H9 (cell line): ENCODE data around the gene FAM217B. TPM values are rescaled to one million over a fixed set of nuclear protein-coding genes. Genes with fewer than 3 reads are reported as not detected.

Source experiments
- DNase-seq: peaks from one replicate; pipeline ENCODE4 v3.0.0-alpha.2; 2017
- H2AFZ ChIP-seq: one replicate; pipeline ENCODE4 v1.6.1; 2013; ENCODE audit warnings: mild to moderate bottlenecking, low read length, control low read depth, moderate library complexity
- H2AK5ac ChIP-seq: 2 replicates; pipeline ENCODE4 v1.6.1; 2013; ENCODE audit warnings: low read length, control low read depth, mixed read lengths; ENCODE audit not compliant: insufficient read length
- H2BK120ac ChIP-seq: one replicate; pipeline ENCODE4 v1.6.1; 2013; ENCODE audit warnings: low read depth, mild to moderate bottlenecking, low read length, control low read depth, inconsistent platforms; ENCODE audit not compliant: poor library complexity, severe bottlenecking
- H2BK12ac ChIP-seq: 2 replicates; pipeline ENCODE4 v1.6.1; 2013; ENCODE audit warnings: low read length, control low read depth, mixed read lengths, low read depth; ENCODE audit not compliant: insufficient read length
- H2BK15ac ChIP-seq: 2 replicates; pipeline ENCODE4 v1.6.1; 2013; ENCODE audit warnings: low read depth, low read length, control low read depth
- H2BK20ac ChIP-seq: one replicate; pipeline ENCODE4 v1.6.1; 2013; ENCODE audit warnings: low read depth, mild to moderate bottlenecking, low read length, control low read depth, inconsistent platforms; ENCODE audit not compliant: poor library complexity, severe bottlenecking
- H2BK5ac ChIP-seq: 2 replicates; pipeline ENCODE4 v1.6.1; 2013; ENCODE audit warnings: low read length, control low read depth, mixed read lengths; ENCODE audit not compliant: insufficient read length
- H3K14ac ChIP-seq: 2 replicates; pipeline ENCODE4 v1.6.1; 2013; ENCODE audit warnings: low read length, control low read depth; ENCODE audit not compliant: insufficient read depth
- H3K18ac ChIP-seq: 2 replicates; pipeline ENCODE4 v1.6.1; 2013; ENCODE audit warnings: low read depth, mild to moderate bottlenecking, mixed read lengths, low read length, control low read depth; ENCODE audit not compliant: insufficient read length
- H3K23ac ChIP-seq: 2 replicates; pipeline ENCODE4 v1.6.1; 2013; ENCODE audit warnings: low read length, control low read depth, mixed read lengths, low read depth; ENCODE audit not compliant: insufficient read length
- H3K23me2 ChIP-seq: 2 replicates; pipeline ENCODE4 v1.6.1; 2013; ENCODE audit warnings: low read depth, mild to moderate bottlenecking, mixed read lengths, low read length, control low read depth; ENCODE audit not compliant: insufficient read length, poor library complexity, severe bottlenecking
- H3K27ac ChIP-seq: 2 replicates; pipeline ENCODE4 v1.5.1; 2013; ENCODE audit warnings: low read length, control low read depth, mixed read lengths, low read depth; ENCODE audit not compliant: insufficient read length
- H3K27me3 ChIP-seq: 2 replicates; pipeline ENCODE4 v1.6.1; 2013; ENCODE audit warnings: low read length, control low read depth, inconsistent platforms; ENCODE audit not compliant: insufficient read depth
- H3K4ac ChIP-seq: 2 replicates; pipeline ENCODE4 v1.6.1; 2013; ENCODE audit warnings: low read depth, mild to moderate bottlenecking, control low read depth, inconsistent platforms, low read length, moderate library complexity
- H3K4me1 ChIP-seq: 2 replicates; pipeline ENCODE4 v1.6.1; 2013; ENCODE audit warnings: low read length, control low read depth, inconsistent platforms; ENCODE audit not compliant: insufficient read depth
- H3K4me2 ChIP-seq: 2 replicates; pipeline ENCODE4 v1.6.1; 2013; ENCODE audit warnings: low read length, control low read depth, mixed read lengths; ENCODE audit not compliant: insufficient read length, insufficient read depth
- H3K56ac ChIP-seq: 2 replicates; pipeline ENCODE4 v1.6.1; 2013; ENCODE audit warnings: low read depth, mild to moderate bottlenecking, mixed read lengths, low read length, control low read depth; ENCODE audit not compliant: insufficient read length
- H3K79me1 ChIP-seq: 2 replicates; pipeline ENCODE4 v1.6.1; 2013; ENCODE audit warnings: low read depth, mild to moderate bottlenecking, moderate library complexity, low read length, control low read depth, inconsistent platforms; ENCODE audit not compliant: insufficient read depth, poor library complexity, severe bottlenecking
- H3K79me2 ChIP-seq: 2 replicates; pipeline ENCODE4 v1.6.1; 2013; ENCODE audit warnings: low read length, control low read depth, inconsistent platforms; ENCODE audit not compliant: insufficient read depth
- H3K9ac ChIP-seq: 2 replicates; pipeline ENCODE4 v1.6.1; 2013; ENCODE audit warnings: low read length, control low read depth, mixed read lengths; ENCODE audit not compliant: insufficient read length; ENCODE audit errors: extremely low read depth
- H3K9me3 ChIP-seq: one replicate; pipeline ENCODE4 v1.6.1; 2013; ENCODE audit warnings: low read depth, low read length, inconsistent platforms; ENCODE audit not compliant: control insufficient read depth
- H3T11ph ChIP-seq: one replicate; pipeline ENCODE4 v1.6.1; 2013; ENCODE audit warnings: mild to moderate bottlenecking, low read length, control low read depth, inconsistent platforms
- H4K20me1 ChIP-seq: one replicate; pipeline ENCODE4 v1.6.1; 2013; ENCODE audit not compliant: control insufficient read depth, insufficient read length, insufficient read depth
- H4K5ac ChIP-seq: 2 replicates; pipeline ENCODE4 v1.6.1; 2013; ENCODE audit warnings: low read depth, mild to moderate bottlenecking, mixed read lengths, low read length, control low read depth; ENCODE audit not compliant: insufficient read length
- H4K8ac ChIP-seq: replicated peaks from 2 replicates; pipeline ENCODE4 v1.6.1; 2013; ENCODE audit warnings: low read length, control low read depth, mixed read lengths, low read depth; ENCODE audit not compliant: insufficient read length
- H4K91ac ChIP-seq: 2 replicates; pipeline ENCODE4 v1.6.1; 2013; ENCODE audit warnings: low read depth, mild to moderate bottlenecking, moderate library complexity, mixed read lengths, low read length, control low read depth; ENCODE audit not compliant: insufficient read length
- H3K27ac Mint-ChIP-seq, 3 experiments: 2 replicates in 2 of 3; 3 replicates in 1 of 3; pipeline ENCODE4 v1.8.0; 2020 to 2021; ENCODE audit warnings: mixed read lengths in 3 of 3, mild to moderate bottlenecking in 1 of 3, moderate library complexity in 1 of 3
- H3K27me3 Mint-ChIP-seq: 2 replicates; pipeline ENCODE4 v1.8.0; 2021; ENCODE audit warnings: low read depth, mild to moderate bottlenecking, moderate library complexity, mixed read lengths
- H3K36me3 Mint-ChIP-seq, 3 experiments: 2 replicates in 2 of 3; 3 replicates in 1 of 3; pipeline ENCODE4 v1.8.0; 2020 to 2021; ENCODE audit warnings: low read depth in 3 of 3, mixed read lengths in 3 of 3; ENCODE audit not compliant: insufficient read depth in 1 of 3
- H3K4me1 Mint-ChIP-seq, 2 experiments: 2 replicates each; pipeline ENCODE4 v1.8.0; 2020; ENCODE audit warnings: mixed read lengths in 2 of 2
- H3K4me3 Mint-ChIP-seq, 2 experiments: 2 replicates in 1 of 2; 3 replicates in 1 of 2; pipeline ENCODE4 v1.8.0; 2020 to 2021; ENCODE audit warnings: mild to moderate bottlenecking in 2 of 2, mixed read lengths in 2 of 2, moderate library complexity in 1 of 2
- H3K9me3 Mint-ChIP-seq, 2 experiments: 2 replicates in 1 of 2; 3 replicates in 1 of 2; pipeline ENCODE4 v1.8.0; 2020; ENCODE audit warnings: mild to moderate bottlenecking in 2 of 2, mixed read lengths in 2 of 2, moderate library complexity in 1 of 2
- CTCF ChIP-seq: fragments of 200-600 bp; sonication (generic); conservative IDR thresholded peaks from 3 replicates; pipeline ENCODE4 v1.8.0; 2021; ENCODE audit warnings: antibody characterized with exemption, mild to moderate bottlenecking
- WGBS: extraction: QIAGEN DNeasy Blood & Tissue Kit; methylation state at CpG from one replicate; pipeline ENCODE4 v1.1.7; 2013; ENCODE audit warnings: missing lambda C conversion rate, low lambda C conversion rate, mixed read lengths; ENCODE audit not compliant: insufficient read length; ENCODE audit errors: extremely low coverage; 5-methylcytosine and 5-hydroxymethylcytosine counted together
- total RNA-seq: library from RNA; stranded (reverse); gene quantifications from 2 replicates; pipeline ENCODE4 v1.2.1, GENCODE V29; 2021

The FAM217B gene
- total RNA-seq, 1 experiment from 2014 or later = 24.5 TPM

GRCh38 chr20:59944726-59945125, 4.5 kb downstream of the FAM217B start:
- Histone ChIP-seq H3K23ac (no peak overlapping the region), H3K4me1 (no peaks in the 10 kb centered on the region), H4K8ac (no peak overlapping the region), H4K20me1 (no peaks in the 10 kb centered on the region), H3K56ac (no peak overlapping the region), H2BK120ac (no peak overlapping the region), H3K79me2 (no peaks in the 10 kb centered on the region), H3K27ac (no peak overlapping the region), H2BK12ac (no peak overlapping the region), H3K9ac (no peak overlapping the region), H2AK5ac (no peak overlapping the region), H2BK15ac (no peak overlapping the region), H3K9me3 (no peaks in the 10 kb centered on the region), H3K14ac (no peak overlapping the region), H2BK20ac (no peak overlapping the region), H3K23me2 (peaks cover 3% of the 10 kb centered on the region), H3K4me2 (no peak overlapping the region), H4K5ac (no peak overlapping the region), H2AFZ (no peak overlapping the region), H2BK5ac (no peak overlapping the region), H3K18ac (no peak overlapping the region), H3K4ac (no peak overlapping the region), H3K79me1 (no peaks in the 10 kb centered on the region), H3T11ph (no peak overlapping the region), H4K91ac (no peak overlapping the region), H3K27me3 (no peaks in the 10 kb centered on the region)
- no peak for TF ChIP-seq CTCF
- no CpG with 5 or more reads among the region's 7 CpGs for WGBS
- peaks cover 19 to 23% of the 10 kb centered on the region in 2 experiments for H3K4me1 Mint-ChIP-seq
- peak overlapping the region in 2 of 3 experiments; percentile 18 to 85; a peak in 3 of 7 replicates for H3K27ac Mint-ChIP-seq
- peaks cover 8 to 20% (median 19%) of the 10 kb centered on the region in 3 experiments; a peak in 6 of 7 replicates for H3K36me3 Mint-ChIP-seq
- peaks cover 2% of the 10 kb centered on the region; the same call in 1 of the 2 replicates for H3K27me3 Mint-ChIP-seq
- no peak for DNase-seq
- H3K9me3 Mint-ChIP-seq = no peaks in the 10 kb centered on the region; a peak in 1 of 5 replicates
- H3K4me3 Mint-ChIP-seq = no peak overlapping the region
